Endothelial cell of umbilical vein (primary cell): ENCODE measurements around the gene TMEM253.

Source experiments
- CTCF ChIP-seq, 2 donors: IDR thresholded peaks; 1 replicate in 1 of 2; 2 replicates in 1 of 2; pipeline ENCODE4 v1.5.1; 2011; ENCODE audit warnings: low read length in 2 of 2, mild to moderate bottlenecking in 2 of 2, moderate library complexity in 2 of 2, control low read depth in 1 of 2, inconsistent platforms in 1 of 2, low read depth in 1 of 2; ENCODE audit not compliant: insufficient read depth in 1 of 2; ENCODE audit errors: extremely low read depth in 1 of 2
- EZH2 ChIP-seq: IDR thresholded peaks from 2 replicates; pipeline ENCODE4 v1.6.1; 2012; ENCODE audit warnings: borderline replicate concordance, low read depth, mild to moderate bottlenecking, moderate library complexity, low read length, inconsistent platforms; ENCODE audit not compliant: severe bottlenecking
- GATA2 ChIP-seq: IDR thresholded peaks from 2 replicates; pipeline ENCODE4 v1.7.0; 2011; ENCODE audit warnings: low read depth, mild to moderate bottlenecking, moderate library complexity, mixed read lengths, low read length; ENCODE audit not compliant: insufficient read length, insufficient read depth
- POLR2A ChIP-seq: IDR thresholded peaks from 2 replicates; pipeline ENCODE4 v1.6.1; 2012; ENCODE audit warnings: low read depth, mild to moderate bottlenecking, control low read depth, low read length
- POLR2AphosphoS5 ChIP-seq: IDR thresholded peaks from 2 replicates; pipeline ENCODE4 v1.6.1; 2012; ENCODE audit warnings: low read depth, mild to moderate bottlenecking, control low read depth, low read length, moderate library complexity; ENCODE audit not compliant: insufficient read depth

- TF ChIP-seq POLR2AphosphoS5 (no peak), EZH2 (no peak), CTCF (IDR thresholded peaks at IDR 0.05; ENCODE audit: extremely low read depth in 1 of 2, insufficient read depth in 1 of 2, low read depth in 1 of 2, low read length in 2 of 2) (no peak), GATA2 (no peak), POLR2A (no peak)
Measured at GRCh38 chr14:21097636-21098075, 3.2 kb upstream of the TMEM253 start.
